GM19372 (cell line): ENCODE data around the gene RNF113B.
A peak's percentile ranks its signal among the peaks of the same experiment; 100 is the strongest.

Experiments used
- ATAC-seq: cut with Tn5 transposase; IDR thresholded peaks from one replicate; pipeline ENCODE4 v1.9.1; 2021; ENCODE audit warnings: mild to moderate bottlenecking, low read depth, moderate library complexity; ENCODE audit not compliant: unreplicated experiment

RNF113B gene

GRCh38 chr13:98143157-98143553, 33.9 kb downstream of the RNF113B start:
- ATAC-seq, result peak; percentile 33

GRCh38 chr13:98142380-98143156, 34.5 kb downstream of the RNF113B start, which contains the start of gene FARP1:
Gene FARP1, plus strand, starts transcription at chr13:98143094. Its CDS starts 70,149 bp downstream, at chr13:98213243.
- peak; percentile 84 for ATAC-seq

- ATAC-seq, result no peak
Observed at GRCh38 chr13:98141509-98142379, 35.3 kb downstream of the RNF113B start.

- no peak for ATAC-seq
Observed at GRCh38 chr13:98141091-98141490, 36.0 kb downstream of the RNF113B start.

- no peak for ATAC-seq
Observed at GRCh38 chr13:98134901-98135300, 42.2 kb downstream of the RNF113B start.

DNA sequence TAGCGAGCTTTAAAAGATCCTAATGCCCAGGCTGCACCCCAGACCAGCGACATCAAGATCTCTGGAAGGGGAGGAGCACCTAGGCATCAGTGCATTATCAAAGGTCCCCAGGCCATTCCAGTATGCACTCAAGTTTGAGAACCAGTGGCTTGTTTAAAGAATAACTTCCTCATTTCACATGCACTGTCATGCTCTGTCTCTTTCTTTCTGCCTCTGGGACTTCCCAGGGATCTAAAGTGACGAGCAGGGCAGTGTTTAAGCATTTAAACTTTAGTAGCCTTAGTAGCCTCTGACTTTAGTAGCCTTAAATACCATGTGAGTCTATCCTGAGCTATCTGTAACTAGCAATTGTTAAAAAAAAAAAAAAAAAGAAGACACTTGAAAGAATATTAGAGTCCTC, 43.1 kb downstream of the RNF113B start:
- ATAC-seq, result peak; percentile 91

DNA sequence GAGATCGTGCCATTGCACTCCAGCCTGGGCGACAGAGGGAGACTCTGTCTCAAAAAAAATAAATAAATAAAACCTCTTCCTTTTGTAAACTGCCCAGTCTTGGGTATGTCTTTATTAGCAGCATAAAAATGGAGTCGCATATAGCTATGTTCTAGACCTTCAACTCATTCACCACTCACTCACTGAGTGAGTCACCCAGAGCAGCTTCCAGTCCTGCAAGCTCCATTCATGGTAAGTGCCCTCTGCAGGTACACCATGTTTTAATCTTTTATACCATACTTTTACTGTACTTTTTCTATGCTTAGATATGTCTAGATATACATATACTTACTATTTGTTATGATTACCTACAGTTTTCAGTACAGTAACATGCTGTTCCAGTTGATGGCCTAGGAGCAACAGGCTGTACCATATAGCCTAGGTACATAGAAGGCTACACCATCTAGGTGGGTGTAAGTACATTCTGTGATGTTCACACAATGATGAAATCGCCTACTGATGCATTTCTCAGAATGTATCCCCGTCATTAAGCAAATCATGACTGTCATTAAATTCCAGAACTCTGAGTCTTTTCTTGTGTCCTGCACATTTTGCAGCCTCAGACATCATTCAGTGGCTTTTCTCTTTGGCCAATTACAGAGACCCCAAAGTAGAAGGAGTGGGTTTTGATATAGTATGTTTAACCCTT, 47.9 kb downstream of the RNF113B start:
- no peak for ATAC-seq
